Hematopoietic multipotent progenitor cell treated with erythropoietin and hydrocortisone succinate and interleukin-3 and kit ligand, for 6 days (in vitro differentiated cells): ENCODE data around the gene IFNA8.
"Not testable (repeated sequence)": the region's sequence is repeated elsewhere in the genome, so short reads cannot be mapped to it uniquely, and the experiment has no call there.

Experiments
- DNase-seq: peaks from one replicate; pipeline ENCODE4 v3.0.0-alpha.2; 2015

Gene IFNA8

DNA sequence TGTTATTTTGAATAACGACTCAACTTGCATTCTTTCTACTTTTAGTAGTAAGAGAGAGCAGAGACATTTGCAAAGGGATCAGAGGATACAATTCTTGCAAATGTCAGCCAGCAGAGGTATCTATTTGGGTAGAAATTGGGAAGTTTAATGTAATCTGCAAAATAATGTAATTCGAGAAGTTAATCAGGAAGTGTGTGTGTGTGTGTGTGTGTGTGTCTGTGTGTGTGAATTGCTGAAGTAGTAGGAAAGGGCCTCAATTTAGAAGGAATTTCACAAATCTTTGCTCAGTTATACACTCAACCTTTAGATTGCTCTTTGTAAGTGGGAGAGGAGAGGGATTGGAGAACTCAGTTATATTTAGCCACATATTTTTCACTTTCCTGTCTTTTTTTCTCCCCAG is 20.3 kb downstream of the IFNA8 start:
- no peak for DNase-seq

DNA sequence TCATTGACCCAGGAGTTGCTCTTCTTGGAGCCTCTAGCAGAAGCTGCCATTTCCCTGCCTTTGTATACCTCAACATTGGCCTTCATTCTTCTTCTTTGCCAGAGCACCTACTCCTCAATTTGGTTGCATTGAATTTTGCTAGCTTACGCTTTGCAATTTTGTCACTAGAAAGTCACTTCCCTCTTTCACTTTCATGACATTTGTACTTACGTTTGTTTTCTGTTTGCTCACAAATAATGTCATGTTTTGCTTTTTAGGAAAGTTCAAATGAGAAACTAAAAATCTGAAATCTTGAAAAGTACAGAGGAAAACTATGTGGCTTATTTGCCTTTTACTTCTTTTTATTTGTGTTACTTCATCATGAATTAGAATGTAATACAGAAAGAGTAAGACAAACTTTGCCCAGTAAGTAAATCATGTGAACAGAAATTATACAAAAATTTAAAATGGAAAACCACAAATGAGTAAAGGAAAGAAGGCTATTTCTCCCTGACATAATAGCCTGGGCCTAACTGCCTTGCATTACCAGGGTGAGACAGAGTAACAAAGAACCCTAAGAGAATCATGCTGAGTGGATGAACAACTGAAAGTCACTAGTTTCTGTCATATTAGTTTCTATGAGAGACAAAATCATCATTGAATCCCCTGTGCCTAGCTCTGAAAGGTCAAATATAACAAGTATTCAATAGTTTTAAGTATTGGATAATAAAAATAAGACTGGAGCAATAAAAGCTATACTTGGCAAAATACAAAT is 23.9 kb downstream of the IFNA8 start:
- peak; percentile 6 for DNase-seq

DNA sequence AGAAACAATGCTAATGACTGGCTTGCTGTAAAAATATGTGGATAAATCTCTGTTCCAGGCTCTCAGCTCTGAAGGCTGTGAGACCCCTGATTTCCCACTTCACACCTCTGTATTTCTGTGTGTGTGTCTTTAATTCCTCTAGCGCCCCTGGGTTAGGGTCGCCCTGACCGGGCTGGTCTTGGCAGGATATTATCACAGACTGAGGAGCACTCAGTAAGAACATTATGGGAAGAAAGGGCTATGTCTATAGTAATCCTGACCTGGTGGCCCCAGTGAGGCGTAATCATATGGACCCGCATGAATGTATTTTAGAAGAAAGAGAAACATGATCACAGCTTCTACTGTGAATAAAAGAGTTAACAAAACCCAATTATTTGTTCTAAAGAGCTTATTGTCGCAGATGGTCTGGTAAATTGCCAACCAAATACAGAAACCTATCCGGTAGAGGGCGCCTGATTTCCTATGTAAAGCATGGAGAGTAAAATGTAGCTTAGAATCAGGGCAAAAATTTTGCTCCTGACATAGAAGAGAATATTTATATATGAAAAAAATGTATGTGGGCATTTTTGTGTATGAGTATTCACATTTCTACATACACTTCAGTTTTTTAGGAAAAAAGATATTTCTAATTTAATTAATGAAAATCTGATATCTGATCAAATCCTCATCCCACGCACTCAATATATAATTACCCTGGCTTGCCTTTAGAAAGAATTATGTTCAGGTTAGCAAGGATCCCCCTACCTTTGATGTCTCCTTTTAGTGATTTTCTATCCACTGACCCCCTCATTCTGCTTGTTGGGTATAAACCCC is 25.5 kb downstream of the IFNA8 start:
- peak; percentile 90 for DNase-seq

DNA sequence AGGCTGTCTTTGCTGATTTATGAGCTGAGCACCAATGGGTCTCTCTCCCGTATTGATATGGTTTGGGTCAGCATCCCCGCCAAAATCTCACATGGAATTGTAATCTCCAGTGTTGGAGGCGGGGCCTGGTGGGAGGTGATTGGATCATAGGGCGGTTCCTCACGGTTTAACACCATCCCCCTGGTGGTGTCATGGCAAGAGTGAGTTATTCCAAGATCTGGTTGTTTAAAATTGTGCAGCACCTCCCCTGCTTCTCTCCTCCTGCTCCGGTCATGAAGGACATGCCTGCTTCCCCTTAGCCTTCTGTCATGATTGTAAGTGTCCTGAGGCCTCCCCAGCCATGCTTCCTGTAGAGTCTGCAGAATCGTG is 26.1 kb downstream of the IFNA8 start:
- DNase-seq, result not testable (repeated sequence)

DNA sequence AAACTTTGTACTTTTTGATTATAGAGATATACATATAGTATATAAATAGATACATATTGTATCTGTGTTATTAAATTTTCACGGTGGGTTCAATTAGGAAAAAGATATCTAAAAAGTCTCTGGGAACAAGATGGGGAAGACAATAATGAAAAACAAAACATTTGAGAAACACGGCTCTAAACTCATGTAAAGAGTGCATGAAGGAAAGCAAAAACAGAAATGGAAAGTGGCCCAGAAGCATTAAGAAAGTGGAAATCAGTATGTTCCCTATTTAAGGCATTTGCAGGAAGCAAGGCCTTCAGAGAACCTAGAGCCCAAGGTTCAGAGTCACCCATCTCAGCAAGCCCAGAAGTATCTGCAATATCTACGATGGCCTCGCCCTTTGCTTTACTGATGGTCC is 31.2 kb downstream of the IFNA8 start, which contains the start of gene IFNA1:
Gene IFNA1 (plus strand): TSS at position 301 of the 400 bp plus-strand sequence. CDS start 69 bp downstream, at position 370.
- DNase-seq, result no peak

DNA sequence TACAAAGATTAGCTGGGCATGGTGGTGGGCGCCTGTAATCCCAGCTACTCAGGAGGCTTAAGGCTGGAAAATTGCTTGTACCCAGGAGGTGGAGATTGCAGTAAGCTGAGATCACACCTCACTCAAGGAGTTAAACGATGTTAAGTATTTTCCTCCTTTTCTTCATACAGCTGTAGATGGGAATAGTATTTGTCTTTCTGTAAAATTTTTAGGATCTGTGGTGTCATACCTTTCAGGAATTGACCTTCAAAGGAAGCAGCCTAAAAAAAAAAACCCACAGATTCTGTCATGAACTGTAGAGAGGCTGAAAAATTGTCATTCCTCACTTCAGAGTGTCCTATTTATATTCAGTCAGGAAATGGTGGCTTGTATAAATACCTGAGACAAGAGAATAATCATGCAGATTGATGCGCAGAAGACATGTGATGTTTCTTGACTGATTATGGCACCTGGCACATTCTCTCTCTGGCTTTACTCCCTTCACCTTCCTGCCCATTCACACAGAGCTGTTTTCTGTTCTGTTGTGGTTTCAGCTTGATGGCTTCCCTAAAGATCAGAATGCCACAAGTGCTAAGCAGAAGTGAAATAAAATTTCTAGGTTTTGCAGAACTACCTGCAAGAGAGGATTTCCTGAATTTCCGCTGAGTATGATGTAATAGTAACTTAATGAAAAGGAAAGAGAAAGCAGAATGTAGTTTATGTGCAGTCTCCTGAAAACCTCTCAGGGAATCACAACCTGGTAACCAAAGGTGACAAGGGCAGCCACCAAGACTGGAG is 35.1 kb downstream of the IFNA8 start:
- DNase-seq, result peak; percentile 40

DNA sequence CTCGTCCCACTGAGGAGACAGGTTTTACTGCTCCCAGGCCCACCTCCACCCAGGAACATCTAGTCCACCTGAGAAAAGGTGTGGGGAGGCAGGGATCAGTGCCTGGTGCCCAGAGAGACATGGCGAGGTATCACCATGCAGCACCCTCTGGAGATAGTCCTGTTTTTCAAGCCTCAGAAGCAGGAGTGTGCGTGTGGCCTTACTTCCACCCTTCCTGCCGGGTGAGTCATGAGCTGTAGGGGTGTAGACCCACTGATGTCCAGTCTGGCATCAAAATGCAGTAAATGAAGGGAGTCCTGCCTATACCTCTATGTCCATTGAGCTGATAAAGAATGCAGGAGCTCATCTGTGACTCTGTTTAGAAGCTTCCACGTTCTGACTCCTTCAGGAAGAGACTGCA is 40.4 kb downstream of the IFNA8 start:
- not testable (repeated sequence) for DNase-seq

DNA sequence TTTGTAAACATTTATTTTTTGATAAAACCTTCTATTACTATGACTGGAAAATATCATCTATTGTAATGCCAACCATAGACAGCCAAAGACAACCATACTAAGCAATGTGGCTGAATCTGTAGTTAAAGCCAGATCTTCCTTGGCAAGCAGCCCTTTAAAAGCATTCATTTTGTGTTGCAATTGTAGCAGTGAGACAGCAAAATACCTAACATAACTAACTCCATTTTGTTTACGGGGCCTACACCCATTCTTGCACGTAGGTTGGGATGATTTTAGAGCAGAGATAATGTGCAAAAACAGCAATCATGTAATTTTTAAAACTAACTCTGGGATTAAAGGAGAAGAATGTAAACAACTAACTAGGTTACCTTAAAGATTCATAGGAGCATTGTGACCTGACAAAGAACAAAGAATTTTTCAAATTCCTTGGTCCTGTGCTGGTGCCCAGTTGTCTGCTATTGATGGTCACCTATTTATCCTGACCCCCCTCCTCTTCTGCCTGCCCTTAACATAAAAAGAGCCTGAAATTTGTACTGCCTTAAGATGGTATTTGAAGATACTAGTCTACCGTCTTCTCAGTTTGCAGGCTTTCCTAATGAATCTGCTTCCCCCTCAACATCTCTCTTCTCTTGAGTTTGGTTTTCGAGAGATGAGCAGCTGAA is 41.9 kb downstream of the IFNA8 start:
- DNase-seq, result no peak

DNA sequence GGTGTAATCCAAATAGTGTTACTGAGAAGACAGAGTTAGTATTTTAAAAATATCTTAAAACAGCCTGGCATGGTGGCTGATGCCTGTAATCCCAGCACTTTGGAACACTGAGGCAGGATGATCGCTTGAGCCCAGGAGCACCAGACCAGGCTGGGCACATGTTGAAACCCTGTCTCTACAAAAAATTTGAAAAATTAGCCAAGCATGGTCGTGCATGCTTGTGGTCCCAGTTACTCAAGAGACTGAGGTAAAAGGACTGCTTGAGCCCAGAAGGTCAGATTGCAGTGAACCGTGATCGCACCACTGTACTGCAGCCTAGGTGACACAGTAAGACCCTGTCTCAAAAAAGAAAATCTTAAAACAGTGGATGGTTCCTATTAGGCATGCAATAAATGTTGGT is 43.8 kb downstream of the IFNA8 start:
- no peak for DNase-seq

DNA sequence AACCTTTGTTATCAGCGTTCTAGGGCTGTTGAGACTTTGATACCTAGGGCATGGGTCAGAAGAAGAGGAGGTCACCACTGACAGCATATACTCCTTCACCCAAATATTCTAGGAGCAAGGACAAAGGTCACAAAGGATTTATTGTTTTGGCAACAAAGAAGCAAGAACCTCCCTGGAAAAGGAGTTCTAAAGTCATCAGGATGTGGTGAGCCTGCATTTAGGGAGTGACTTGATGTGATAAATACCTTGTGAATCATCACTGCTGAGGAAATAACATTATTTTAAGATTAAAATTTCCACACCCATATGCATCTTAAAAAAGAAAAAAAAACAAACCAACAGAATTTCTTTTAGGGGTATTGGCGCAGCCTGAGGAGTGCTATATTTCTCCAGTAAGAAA is 45.2 kb downstream of the IFNA8 start:
- DNase-seq, result no peak

DNA sequence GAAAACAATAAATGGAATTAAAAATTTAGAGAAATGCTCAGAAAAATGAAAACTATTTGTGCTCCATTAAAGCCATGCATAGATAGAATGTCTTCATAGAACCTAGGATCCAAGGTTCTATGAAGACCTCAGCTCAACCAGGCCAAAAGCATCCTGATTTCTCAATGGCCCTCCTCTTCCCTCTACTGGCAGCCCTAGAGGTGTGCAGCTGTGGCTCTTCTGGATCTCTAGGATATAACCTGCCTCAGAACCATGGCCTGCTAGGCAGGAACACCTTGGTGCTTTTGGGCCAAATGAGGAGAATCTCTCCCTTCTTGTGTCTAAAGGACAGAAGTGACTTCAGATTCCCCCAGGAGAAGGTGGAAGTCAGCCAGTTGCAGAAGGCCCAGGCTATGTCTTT is 46.4 kb downstream of the IFNA8 start:
- peak; percentile 58 for DNase-seq
